GM06990 (cell line): ENCODE results near the gene SYT5.
"Not testable (repeated sequence)": the region's sequence is repeated elsewhere in the genome, so short reads cannot be mapped to it uniquely, and the experiment has no call there.

Experiments
- DNase-seq: peaks from one replicate; pipeline ENCODE4 v3.0.0-alpha.2; 2011; ENCODE audit not compliant: insufficient read length; ENCODE audit errors: extremely low read depth
- H3K27me3 ChIP-seq: replicated peaks from 2 replicates; pipeline ENCODE4 v1.6.0; 2011; ENCODE audit warnings: low read length; ENCODE audit not compliant: control insufficient read depth, insufficient read depth
- H3K36me3 ChIP-seq: 2 replicates; pipeline ENCODE4 v1.5.1; 2011; ENCODE audit warnings: low read length; ENCODE audit not compliant: control insufficient read depth, insufficient read depth
- H3K4me3 ChIP-seq: replicated peaks from 2 replicates; pipeline ENCODE4 v1.5.1; 2011; ENCODE audit warnings: low read depth, mild to moderate bottlenecking, control low read depth, low read length
- TF ChIP-seq, protein P1 (sequence below): IDR thresholded peaks from 2 replicates; pipeline ENCODE4 v1.5.1; 2011; ENCODE audit warnings: low read length, control low read depth, mild to moderate bottlenecking, inconsistent platforms; ENCODE audit not compliant: insufficient read depth, poor library complexity, severe bottlenecking

The SYT5 gene

GRCh38 chr19:55209693-55210472 is 29.8 kb upstream of the SYT5 start:
- no peaks in the 10 kb centered on the region; the same call in 1 of the 2 replicates for H3K27me3 ChIP-seq
- no peak overlapping the region for H3K4me3 ChIP-seq
- no peak for DNase-seq
- no peaks in the 10 kb centered on the region for H3K36me3 ChIP-seq
- TF ChIP-seq, protein P1, sequence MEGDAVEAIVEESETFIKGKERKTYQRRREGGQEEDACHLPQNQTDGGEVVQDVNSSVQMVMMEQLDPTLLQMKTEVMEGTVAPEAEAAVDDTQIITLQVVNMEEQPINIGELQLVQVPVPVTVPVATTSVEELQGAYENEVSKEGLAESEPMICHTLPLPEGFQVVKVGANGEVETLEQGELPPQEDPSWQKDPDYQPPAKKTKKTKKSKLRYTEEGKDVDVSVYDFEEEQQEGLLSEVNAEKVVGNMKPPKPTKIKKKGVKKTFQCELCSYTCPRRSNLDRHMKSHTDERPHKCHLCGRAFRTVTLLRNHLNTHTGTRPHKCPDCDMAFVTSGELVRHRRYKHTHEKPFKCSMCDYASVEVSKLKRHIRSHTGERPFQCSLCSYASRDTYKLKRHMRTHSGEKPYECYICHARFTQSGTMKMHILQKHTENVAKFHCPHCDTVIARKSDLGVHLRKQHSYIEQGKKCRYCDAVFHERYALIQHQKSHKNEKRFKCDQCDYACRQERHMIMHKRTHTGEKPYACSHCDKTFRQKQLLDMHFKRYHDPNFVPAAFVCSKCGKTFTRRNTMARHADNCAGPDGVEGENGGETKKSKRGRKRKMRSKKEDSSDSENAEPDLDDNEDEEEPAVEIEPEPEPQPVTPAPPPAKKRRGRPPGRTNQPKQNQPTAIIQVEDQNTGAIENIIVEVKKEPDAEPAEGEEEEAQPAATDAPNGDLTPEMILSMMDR, result no peak

GRCh38 chr19:55208880-55209692 is 29.0 kb upstream of the SYT5 start, which contains the start of gene PTPRH:
Gene PTPRH (minus strand): TSS chr19:55209501. CDS start chr19:55209433, 68 bp downstream.
- no peaks in the 10 kb centered on the region; the same call in 1 of the 2 replicates for H3K27me3 ChIP-seq
- TF ChIP-seq, protein P1, result no peak
- H3K4me3 ChIP-seq, result no peak within 1 kb of the TSS
- no peak for DNase-seq
- H3K36me3 ChIP-seq, result no peaks in the 10 kb centered on the region

DNA sequence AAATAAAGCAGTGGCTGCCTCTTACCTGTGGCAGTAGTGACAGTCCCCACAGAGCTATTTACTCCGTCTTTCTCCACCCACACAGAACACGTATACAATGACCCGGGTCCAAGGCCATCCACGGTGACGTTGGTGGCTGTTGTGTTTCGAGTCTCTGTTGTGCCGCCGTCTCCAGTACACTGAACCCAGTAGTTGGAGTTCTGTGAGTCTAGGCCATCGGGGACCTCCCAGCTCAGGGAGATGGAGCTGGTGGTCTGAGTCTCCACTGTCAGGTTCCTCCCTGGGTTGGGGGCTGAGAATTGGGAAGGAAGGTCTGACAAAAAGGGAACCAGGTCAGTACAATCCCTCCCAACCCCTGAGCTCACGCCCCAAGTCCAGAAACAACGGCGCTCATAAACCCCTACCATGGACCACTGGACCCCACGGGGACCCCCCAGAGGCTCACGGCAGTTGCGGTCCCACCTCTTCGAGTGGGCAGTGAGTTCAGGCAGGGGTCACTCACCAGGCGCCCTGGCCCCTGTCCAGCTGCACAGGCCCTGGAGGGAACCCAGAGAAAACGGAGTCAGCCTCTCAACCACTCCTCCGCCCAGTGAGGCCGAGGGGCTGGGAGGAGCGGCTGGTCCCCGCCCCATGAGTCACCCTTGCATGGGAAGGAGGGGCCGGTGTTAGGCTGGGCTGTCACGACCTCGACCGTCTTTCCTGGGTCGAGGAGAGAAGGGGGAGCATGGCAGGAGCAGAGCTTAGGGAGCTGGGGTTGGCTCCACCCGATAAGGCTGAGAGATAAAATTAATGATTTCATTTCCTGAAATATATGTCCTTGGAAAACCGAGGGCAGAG is 26.8 kb upstream of the SYT5 start:
- TF ChIP-seq, protein P1, result no peak
- H3K27me3 ChIP-seq, result no peaks in the 10 kb centered on the region; the same call in 1 of the 2 replicates
- H3K36me3 ChIP-seq, result no peaks in the 10 kb centered on the region
- no peak overlapping the region for H3K4me3 ChIP-seq
- DNase-seq, result no peak

GRCh38 chr19:55202199-55202598 is 22.1 kb upstream of the SYT5 start:
- H3K36me3 ChIP-seq, H3K27me3 ChIP-seq, H3K4me3 ChIP-seq, DNase-seq: not testable (repeated sequence)

- TF ChIP-seq, protein P1, result no peak
- Histone ChIP-seq H3K36me3 (no peaks in the 10 kb centered on the region), H3K4me3 (no peak overlapping the region), H3K27me3 (no peaks in the 10 kb centered on the region; the same call in 1 of the 2 replicates)
- no peak for DNase-seq
These were observed 19.6 kb upstream of the SYT5 start for GRCh38 chr19:55199620-55200204.
